ENCODE data around the gene COL21A1. TPM values are rescaled to one million over a fixed set of nuclear protein-coding genes. Genes with fewer than 3 reads are reported as not detected.

The COL21A1 gene
- total RNA-seq, 1 donor = under 0.01 TPM

DNA sequence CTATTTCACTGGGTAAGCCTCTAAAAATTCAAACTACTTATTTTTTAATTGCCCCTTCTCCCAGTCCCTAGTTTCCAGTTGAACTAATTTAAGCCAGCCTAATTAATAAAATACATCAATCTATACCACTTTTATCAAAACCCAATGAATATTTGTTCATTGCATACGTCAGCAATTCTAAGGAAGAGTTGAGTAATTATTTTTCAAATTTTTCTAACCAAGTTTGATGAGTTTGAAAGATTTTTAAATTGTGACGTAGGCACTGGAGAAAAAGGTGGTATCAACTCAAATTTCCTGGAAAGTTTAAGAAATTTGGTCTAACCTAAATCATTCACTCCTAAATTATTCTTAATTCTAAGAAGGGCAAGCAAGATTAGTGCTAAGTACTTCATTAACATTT, 35.7 kb downstream of the COL21A1 start:
- H3K4me3 ChIP-seq (ENCODE audit: low read depth, low read length) = no peak overlapping the region
- TF ChIP-seq, protein P1, sequence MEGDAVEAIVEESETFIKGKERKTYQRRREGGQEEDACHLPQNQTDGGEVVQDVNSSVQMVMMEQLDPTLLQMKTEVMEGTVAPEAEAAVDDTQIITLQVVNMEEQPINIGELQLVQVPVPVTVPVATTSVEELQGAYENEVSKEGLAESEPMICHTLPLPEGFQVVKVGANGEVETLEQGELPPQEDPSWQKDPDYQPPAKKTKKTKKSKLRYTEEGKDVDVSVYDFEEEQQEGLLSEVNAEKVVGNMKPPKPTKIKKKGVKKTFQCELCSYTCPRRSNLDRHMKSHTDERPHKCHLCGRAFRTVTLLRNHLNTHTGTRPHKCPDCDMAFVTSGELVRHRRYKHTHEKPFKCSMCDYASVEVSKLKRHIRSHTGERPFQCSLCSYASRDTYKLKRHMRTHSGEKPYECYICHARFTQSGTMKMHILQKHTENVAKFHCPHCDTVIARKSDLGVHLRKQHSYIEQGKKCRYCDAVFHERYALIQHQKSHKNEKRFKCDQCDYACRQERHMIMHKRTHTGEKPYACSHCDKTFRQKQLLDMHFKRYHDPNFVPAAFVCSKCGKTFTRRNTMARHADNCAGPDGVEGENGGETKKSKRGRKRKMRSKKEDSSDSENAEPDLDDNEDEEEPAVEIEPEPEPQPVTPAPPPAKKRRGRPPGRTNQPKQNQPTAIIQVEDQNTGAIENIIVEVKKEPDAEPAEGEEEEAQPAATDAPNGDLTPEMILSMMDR (IDR thresholded peaks at IDR 0.05; ENCODE audit: insufficient read depth, low read depth, low read length) = no peak
- no peak for DNase-seq (ENCODE audit: low read depth)

DNA sequence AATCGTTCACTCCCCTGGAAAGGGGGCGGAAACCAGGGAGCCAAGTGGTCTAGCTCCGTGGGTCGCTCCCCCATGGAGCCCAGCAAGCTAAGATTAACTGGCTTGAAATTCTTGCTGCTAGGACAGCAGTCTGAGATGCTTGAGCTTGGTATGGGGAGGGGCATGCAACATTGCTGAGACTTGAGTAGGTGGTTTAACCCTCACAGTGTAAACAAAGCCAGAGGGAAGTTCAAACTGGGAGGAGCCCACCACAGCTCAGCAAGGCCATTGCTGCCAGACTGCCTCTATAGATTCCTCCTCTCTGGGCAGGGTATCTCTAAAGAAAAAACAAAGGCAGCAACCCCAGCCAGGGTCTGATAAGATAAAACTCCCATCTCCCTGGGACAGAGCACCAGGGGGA, 43.2 kb downstream of the COL21A1 start:
- no peak for DNase-seq (ENCODE audit: low read depth)
- no peak overlapping the region for H3K4me3 ChIP-seq (ENCODE audit: low read depth, low read length)
- TF ChIP-seq, protein P1 (IDR thresholded peaks at IDR 0.05; ENCODE audit: insufficient read depth, low read depth, low read length) = no peak

DNA sequence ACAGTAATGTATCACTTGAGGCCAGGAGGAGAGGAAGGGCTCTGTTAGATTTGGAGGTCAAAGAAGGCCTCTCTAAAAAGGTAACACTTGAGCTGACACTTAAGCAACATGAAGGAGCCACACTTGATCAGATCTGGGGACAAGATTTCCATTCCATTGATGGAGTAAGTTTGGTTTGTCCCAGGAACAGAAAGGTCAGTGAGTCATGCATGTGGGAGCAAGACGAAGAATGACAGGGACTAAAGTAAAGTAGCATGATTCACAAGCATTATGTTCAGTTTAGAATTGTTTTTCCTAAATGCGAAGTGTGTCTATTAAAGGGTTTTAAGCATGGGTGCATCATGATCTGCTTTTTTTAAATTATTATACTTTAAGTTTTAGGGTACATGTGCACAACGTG, 47.4 kb downstream of the COL21A1 start:
- peak; percentile 30 for DNase-seq (ENCODE audit: low read depth)
- TF ChIP-seq, protein P1 (IDR thresholded peaks at IDR 0.05; ENCODE audit: insufficient read depth, low read depth, low read length) = no peak
- H3K4me3 ChIP-seq (ENCODE audit: low read depth, low read length) = no peak overlapping the region

DNA sequence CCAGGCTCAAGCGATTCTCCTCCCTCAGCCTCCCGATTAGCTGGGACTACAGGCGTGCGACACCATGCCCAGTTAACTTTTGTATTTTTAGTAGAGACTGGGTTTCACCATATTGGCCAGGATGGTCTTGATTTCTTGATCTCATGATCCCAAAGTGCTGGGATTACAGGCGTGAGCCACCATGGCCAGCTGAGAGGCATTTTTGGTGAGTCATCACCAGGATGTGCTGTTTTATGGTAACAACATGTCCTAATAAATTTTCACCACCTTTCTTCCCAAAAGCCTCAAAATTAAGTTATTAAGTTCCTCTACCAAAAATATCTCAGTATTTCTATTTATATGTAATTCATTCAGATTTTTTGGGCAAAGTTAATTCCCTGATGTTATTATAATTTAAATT, 53.5 kb downstream of the COL21A1 start:
- DNase-seq (ENCODE audit: low read depth) = peak; percentile 71
- H3K4me3 ChIP-seq (ENCODE audit: low read depth, low read length) = no peak overlapping the region
- TF ChIP-seq, protein P1 (IDR thresholded peaks at IDR 0.05; ENCODE audit: insufficient read depth, low read depth, low read length) = no peak

DNA sequence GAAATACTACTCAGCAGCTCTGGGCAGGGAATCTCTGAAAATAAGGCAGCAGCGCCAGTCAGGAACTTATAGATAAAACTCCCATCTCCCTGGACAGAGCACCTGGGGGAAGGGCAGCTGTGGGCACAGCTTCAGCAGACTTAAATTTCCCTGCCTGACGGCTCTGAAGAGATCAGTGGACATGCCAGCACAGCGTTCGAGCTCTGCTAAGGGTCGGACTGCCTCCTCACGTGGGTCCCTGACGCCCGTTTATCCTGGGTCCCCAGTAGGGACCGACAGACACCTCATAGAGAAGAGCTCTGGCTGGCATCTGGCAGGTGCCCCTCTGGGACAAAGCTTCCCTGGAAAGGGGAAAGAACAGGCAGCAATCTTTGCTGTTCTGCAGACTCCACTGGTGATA, 59.0 kb downstream of the COL21A1 start:
- DNase-seq (ENCODE audit: low read depth) = no peak
- H3K4me3 ChIP-seq (ENCODE audit: low read depth, low read length) = no peak overlapping the region
- TF ChIP-seq, protein P1 (IDR thresholded peaks at IDR 0.05; ENCODE audit: insufficient read depth, low read depth, low read length) = no peak

DNA sequence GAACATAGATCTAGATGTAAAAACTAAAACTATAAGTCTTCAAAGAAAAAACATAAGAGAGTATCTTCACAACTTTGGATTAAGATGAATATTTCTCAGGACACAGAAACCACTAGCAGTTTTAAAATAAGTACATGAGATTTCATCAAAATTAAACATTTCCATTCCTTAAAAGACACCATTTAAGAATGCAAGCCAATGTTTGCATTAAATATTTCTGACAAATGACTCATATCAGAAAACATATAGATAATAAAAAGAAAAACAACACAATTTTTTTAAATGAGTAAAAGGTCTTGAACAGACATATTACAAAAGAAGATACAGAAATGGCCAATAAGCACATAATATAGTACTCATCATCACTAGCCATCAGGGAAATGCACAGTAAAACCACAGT, 59.7 kb downstream of the COL21A1 start:
- H3K4me3 ChIP-seq (ENCODE audit: low read depth, low read length) = no peak overlapping the region
- DNase-seq (ENCODE audit: low read depth) = no peak
- TF ChIP-seq, protein P1 (IDR thresholded peaks at IDR 0.05; ENCODE audit: insufficient read depth, low read depth, low read length) = no peak

DNA sequence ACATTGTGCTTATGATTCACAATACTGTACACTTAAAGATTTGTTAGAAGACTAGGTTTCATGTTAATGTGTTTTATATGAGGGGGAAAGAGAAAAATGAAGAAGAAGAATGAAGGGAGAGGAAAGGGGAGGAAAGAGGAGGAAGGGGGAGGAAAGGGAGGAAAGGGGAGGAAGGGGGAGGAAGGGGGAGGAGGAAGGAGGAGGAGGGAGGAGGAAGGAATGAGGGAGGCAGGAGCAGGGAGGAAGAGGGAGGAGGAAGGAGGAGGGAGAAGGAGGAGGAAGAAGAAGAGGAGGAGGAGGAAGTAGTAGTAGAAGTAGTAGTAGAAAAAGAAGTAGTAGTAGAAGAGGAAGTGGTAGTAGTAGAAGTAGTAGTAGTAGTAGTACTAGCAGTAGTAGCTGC, 70.6 kb downstream of the COL21A1 start:
- no peak overlapping the region for H3K4me3 ChIP-seq (ENCODE audit: low read depth, low read length)
- TF ChIP-seq, protein P1 (IDR thresholded peaks at IDR 0.05; ENCODE audit: insufficient read depth, low read depth, low read length) = no peak
- no peak for DNase-seq (ENCODE audit: low read depth)
